ENCODE results near the gene KRTAP10-5. TPM values are rescaled to one million over a fixed set of nuclear protein-coding genes. Genes with fewer than 3 reads are reported as not detected.

Gene KRTAP10-5
- total and polyA plus RNA-seq, 10 donors = not detected

GRCh38 chr21:44626262-44626661, 45.9 kb upstream of the KRTAP10-5 start:
- intact Hi-C loops (cut with DNase I; ENCODE audit: low total_unique reads) = no loop called here
- H3K4me3 ChIP-seq = no peak overlapping the region
- peaks cover 5 to 64% (median 48%) of the 10 kb centered on the region in 8 donors for H3K9me3 ChIP-seq
- WGBS, 5 donors = 64 to 71% (median 67%) methylated on average over 7 to 10 of the region's 10 CpGs
- peak; percentile 73 for DNase-seq
- H3K4me1 ChIP-seq = peaks cover 0 to 17% (median 4%) of the 10 kb centered on the region in 6 donors
- TF ChIP-seq CTCF (IDR thresholded peaks at IDR 0.05 in 8 of 11, conservative IDR thresholded peaks at IDR 0.05 in 3 of 11) = no peak
- TF ChIP-seq POLR2AphosphoS5 (IDR thresholded peaks at IDR 0.05) = peak in 1 of 3 donors; percentile 21
- no peak overlapping the region for H3K27ac ChIP-seq
- H3K27me3 ChIP-seq (replicated peaks in 1 of 7) = peaks cover 0 to 31% (median 0%) of the 10 kb centered on the region in 7 donors
- no peaks in the 10 kb centered on the region for H3K36me3 ChIP-seq

GRCh38 chr21:44625756-44626155, 45.4 kb upstream of the KRTAP10-5 start:
- Histone ChIP-seq H3K4me1 (peaks cover 0 to 17% (median 4%) of the 10 kb centered on the region in 6 donors), H3K27me3 (replicated peaks in 1 of 7) (peaks cover 0 to 31% (median 0%) of the 10 kb centered on the region in 7 donors), H3K4me3 (no peak overlapping the region), H3K9me3 (peaks cover 5 to 64% (median 44%) of the 10 kb centered on the region in 8 donors), H3K36me3 (no peaks in the 10 kb centered on the region), H3K27ac (no peak overlapping the region)
- no peak for TF ChIP-seq POLR2AphosphoS5 (IDR thresholded peaks at IDR 0.05)
- TF ChIP-seq CTCF (IDR thresholded peaks at IDR 0.05 in 8 of 11, conservative IDR thresholded peaks at IDR 0.05 in 3 of 11) = no peak
- no peak for TF ChIP-seq POLR2A (IDR thresholded peaks at IDR 0.05)
- WGBS, 5 donors = 87 to 93% (median 88%) methylated on average over 6 to 7 of the region's 7 CpGs
- no peak for DNase-seq
- intact Hi-C loops (cut with DNase I; ENCODE audit: low total_unique reads) = no loop called here

- intact Hi-C loops (cut with DNase I; ENCODE audit: low total_unique reads) = no loop called here
- H3K9me3 ChIP-seq = peaks cover 5 to 63% (median 48%) of the 10 kb centered on the region in 8 donors
- peaks cover 0 to 25% (median 0%) of the 10 kb centered on the region in 7 donors for H3K27me3 ChIP-seq (replicated peaks in 1 of 7)
- no peaks in the 10 kb centered on the region for H3K36me3 ChIP-seq
- H3K4me1 ChIP-seq = peaks cover 0 to 26% (median 7%) of the 10 kb centered on the region in 6 donors
- no peak for DNase-seq
- no peak overlapping the region for H3K27ac ChIP-seq
- TF ChIP-seq CTCF (IDR thresholded peaks at IDR 0.05 in 8 of 11, conservative IDR thresholded peaks at IDR 0.05 in 3 of 11) (no peak), POLR2AphosphoS5 (IDR thresholded peaks at IDR 0.05) (no peak), POLR2A (IDR thresholded peaks at IDR 0.05) (no peak)
- no peak overlapping the region for H3K4me3 ChIP-seq
Measured at GRCh38 chr21:44623575-44623974, 43.2 kb upstream of the KRTAP10-5 start.

GRCh38 chr21:44619886-44620285, 39.5 kb upstream of the KRTAP10-5 start:
- no peak for DNase-seq
- Histone ChIP-seq H3K9me3 (peaks cover 5 to 54% (median 44%) of the 10 kb centered on the region in 8 donors), H3K36me3 (no peaks in the 10 kb centered on the region), H3K4me3 (no peak overlapping the region), H3K4me1 (peaks cover 0 to 18% (median 5%) of the 10 kb centered on the region in 6 donors), H3K27ac (peak overlapping the region in 6 of 8 donors; percentile 48 to 84 (median 72)), H3K27me3 (replicated peaks in 1 of 7) (peaks cover 0 to 15% (median 0%) of the 10 kb centered on the region in 7 donors)
- TF ChIP-seq CTCF (IDR thresholded peaks at IDR 0.05 in 8 of 11, conservative IDR thresholded peaks at IDR 0.05 in 3 of 11) (no peak), POLR2A (IDR thresholded peaks at IDR 0.05) (no peak), POLR2AphosphoS5 (IDR thresholded peaks at IDR 0.05) (no peak)
- intact Hi-C loops (cut with DNase I; ENCODE audit: low total_unique reads) = no loop called here
- 87 to 94% (median 91%) methylated on average over 6 of the region's 6 CpGs for WGBS, 5 donors
